Osteoblast (primary cell): Measurements from ENCODE around the gene GREB1L. TPM values are rescaled to one million over a fixed set of nuclear protein-coding genes. Genes with fewer than 3 reads are reported as not detected.

Source experiments
- DNase-seq: peaks from one replicate; pipeline ENCODE4 v3.0.0; 2011; ENCODE audit warnings: low spot score, mixed read lengths; ENCODE audit not compliant: insufficient read length; ENCODE audit errors: missing footprints
- H2AFZ ChIP-seq: 2 replicates; pipeline ENCODE4 v1.6.0; 2011; ENCODE audit warnings: mild to moderate bottlenecking, low read length
- H3K27ac ChIP-seq: 2 replicates; pipeline ENCODE4 v1.5.1; 2011; ENCODE audit warnings: mild to moderate bottlenecking, low read depth, low read length, moderate library complexity
- H3K27me3 ChIP-seq: 2 replicates; pipeline ENCODE4 v1.6.0; 2012; ENCODE audit warnings: mild to moderate bottlenecking, control low read depth, inconsistent platforms, low read length, moderate library complexity; ENCODE audit not compliant: insufficient read depth
- H3K36me3 ChIP-seq: 2 replicates; pipeline ENCODE4 v1.5.1; 2011; ENCODE audit warnings: mild to moderate bottlenecking, low read length, control low read depth, moderate library complexity; ENCODE audit not compliant: insufficient read depth
- H3K4me1 ChIP-seq: 2 replicates; pipeline ENCODE4 v1.5.1; 2011; ENCODE audit warnings: mild to moderate bottlenecking, low read length, control low read depth, moderate library complexity; ENCODE audit not compliant: insufficient read depth
- H3K4me2 ChIP-seq: 2 replicates; pipeline ENCODE4 v1.6.0; 2011; ENCODE audit warnings: mild to moderate bottlenecking, low read length; ENCODE audit not compliant: insufficient read depth
- H3K4me3 ChIP-seq: fragments of 200-600 bp; sonication (generic); 3 replicates; pipeline ENCODE4 v1.5.1; 2012; ENCODE audit warnings: mild to moderate bottlenecking, low read length, inconsistent platforms; ENCODE audit not compliant: insufficient read depth
- H3K79me2 ChIP-seq: 2 replicates; pipeline ENCODE4 v1.6.0; 2012; ENCODE audit warnings: mild to moderate bottlenecking, low read length, control low read depth, inconsistent platforms; ENCODE audit not compliant: insufficient read depth
- H3K9me3 ChIP-seq: 2 replicates; pipeline ENCODE4 v1.5.1; 2011; ENCODE audit warnings: low read depth, low read length, control low read depth
- H4K20me1 ChIP-seq: 2 replicates; pipeline ENCODE4 v1.6.0; 2012; ENCODE audit warnings: mild to moderate bottlenecking, low read length, control low read depth; ENCODE audit not compliant: insufficient read depth
- CTCF ChIP-seq: IDR thresholded peaks from 2 replicates; pipeline ENCODE4 v1.5.1; 2011; ENCODE audit warnings: mild to moderate bottlenecking, low read depth, low read length, moderate library complexity; ENCODE audit errors: extremely low read depth
- total RNA-seq: library from RNA; depleted of rRNA; stranded (reverse); fragments of >200 nt; gene quantifications from 2 replicates; pipeline ENCODE4 v1.2.3, GENCODE V29; 2012

The GREB1L gene
- total RNA-seq, 1 donor: 0.36 TPM

DNA sequence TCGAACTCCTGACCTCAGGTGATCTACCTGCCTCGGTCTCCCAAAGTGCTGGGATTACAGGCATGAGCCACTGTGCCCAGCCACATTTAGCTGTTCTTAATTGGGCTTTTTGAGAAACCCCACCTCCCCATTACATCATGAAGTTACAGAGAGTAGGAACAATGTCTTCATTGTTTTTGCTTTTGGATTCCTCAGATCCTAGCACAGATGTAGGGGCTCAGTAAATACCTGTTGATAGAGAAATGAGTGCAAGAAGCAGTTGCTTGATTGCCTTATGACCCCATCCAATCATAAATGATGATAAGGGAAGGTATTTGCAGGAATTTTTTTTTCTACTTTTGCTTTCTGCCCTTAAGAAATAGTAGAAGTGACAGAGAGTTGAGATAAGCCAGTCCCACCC, 25.4 kb downstream of the GREB1L start:
- peaks cover 2% of the 10 kb centered on the region for H3K27me3 ChIP-seq
- H3K9me3 ChIP-seq: no peaks in the 10 kb centered on the region
- H4K20me1 ChIP-seq: no peaks in the 10 kb centered on the region
- DNase-seq: no peak
- no peaks in the 10 kb centered on the region for H3K36me3 ChIP-seq
- no peak overlapping the region for H2AFZ ChIP-seq
- H3K27ac ChIP-seq: no peak overlapping the region
- H3K4me2 ChIP-seq: no peak overlapping the region
- TF ChIP-seq CTCF: no peak
- H3K79me2 ChIP-seq: no peaks in the 10 kb centered on the region
- H3K4me1 ChIP-seq: no peaks in the 10 kb centered on the region
- no peak overlapping the region for H3K4me3 ChIP-seq

- Histone ChIP-seq H3K4me3 (no peak overlapping the region), H3K27ac (no peak overlapping the region), H3K79me2 (no peaks in the 10 kb centered on the region), H3K4me1 (no peaks in the 10 kb centered on the region), H3K9me3 (no peaks in the 10 kb centered on the region), H2AFZ (no peak overlapping the region), H3K27me3 (no peaks in the 10 kb centered on the region), H3K4me2 (no peak overlapping the region), H4K20me1 (no peaks in the 10 kb centered on the region), H3K36me3 (no peaks in the 10 kb centered on the region)
- TF ChIP-seq CTCF: no peak
- no peak for DNase-seq
These were observed 27.3 kb downstream of the GREB1L start for GRCh38 chr18:21269349-21269748.

DNA sequence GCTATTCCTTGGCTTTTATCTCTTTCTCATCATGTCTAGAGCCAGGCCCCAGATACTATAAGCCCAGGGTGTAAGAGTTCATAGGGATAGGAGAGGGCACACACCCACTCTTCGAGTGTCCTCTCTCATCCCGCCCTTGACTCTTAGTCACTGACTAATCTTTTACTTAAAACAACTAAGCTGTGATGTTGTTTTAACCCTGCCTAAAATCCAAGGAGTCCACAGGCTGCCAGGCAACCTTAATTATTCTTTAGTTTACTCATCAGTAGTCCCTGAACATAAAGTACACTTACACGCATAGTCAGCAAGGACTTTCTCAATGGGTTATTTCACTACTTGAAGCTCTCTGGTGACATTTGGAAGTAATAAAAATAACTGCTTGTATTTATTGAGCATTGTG, 28.4 kb downstream of the GREB1L start:
- no peak overlapping the region for H3K4me2 ChIP-seq
- no peaks in the 10 kb centered on the region for H3K79me2 ChIP-seq
- H2AFZ ChIP-seq: no peak overlapping the region
- no peaks in the 10 kb centered on the region for H4K20me1 ChIP-seq
- H3K27ac ChIP-seq: no peak overlapping the region
- H3K4me1 ChIP-seq: no peaks in the 10 kb centered on the region
- no peaks in the 10 kb centered on the region for H3K9me3 ChIP-seq
- no peak overlapping the region for H3K4me3 ChIP-seq
- no peak for TF ChIP-seq CTCF
- H3K27me3 ChIP-seq: no peaks in the 10 kb centered on the region
- H3K36me3 ChIP-seq: no peaks in the 10 kb centered on the region
- no peak for DNase-seq

DNA sequence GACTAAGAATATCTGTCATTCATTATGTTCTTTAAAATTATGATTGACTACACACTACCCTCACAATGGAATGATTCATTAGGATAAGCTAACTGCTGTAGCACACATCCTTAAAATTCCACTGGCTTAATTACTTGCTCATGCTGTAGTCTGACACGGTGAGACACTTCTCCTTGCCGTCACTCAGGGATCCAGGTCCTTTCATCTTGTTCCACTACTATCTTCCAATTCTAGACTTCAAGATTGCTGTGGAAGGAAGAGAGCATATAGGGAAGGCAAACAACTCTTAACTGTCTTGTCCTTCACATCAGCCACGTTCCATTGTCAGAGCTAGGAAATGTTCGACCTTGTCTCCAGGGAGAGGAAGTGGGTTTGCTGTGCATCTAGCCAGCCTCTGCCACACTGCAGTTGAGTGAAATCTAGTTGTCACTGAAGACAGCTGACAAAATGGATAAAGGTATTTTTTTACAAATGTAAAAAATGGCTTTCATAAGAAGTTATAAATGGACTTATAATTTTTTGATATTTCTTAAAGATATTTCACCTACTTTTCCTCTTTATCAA, 30.1 kb downstream of the GREB1L start:
- no peaks in the 10 kb centered on the region for H3K27me3 ChIP-seq
- H3K4me1 ChIP-seq: no peaks in the 10 kb centered on the region
- H3K36me3 ChIP-seq: no peaks in the 10 kb centered on the region
- H3K4me2 ChIP-seq: no peak overlapping the region
- no peak overlapping the region for H2AFZ ChIP-seq
- H3K79me2 ChIP-seq: no peaks in the 10 kb centered on the region
- H3K27ac ChIP-seq: no peak overlapping the region
- H3K9me3 ChIP-seq: no peaks in the 10 kb centered on the region
- H3K4me3 ChIP-seq: no peak overlapping the region
- no peak for TF ChIP-seq CTCF
- no peaks in the 10 kb centered on the region for H4K20me1 ChIP-seq
- no peak for DNase-seq
